Measurements from ENCODE around the gene SPATA1.

The SPATA1 gene

DNA sequence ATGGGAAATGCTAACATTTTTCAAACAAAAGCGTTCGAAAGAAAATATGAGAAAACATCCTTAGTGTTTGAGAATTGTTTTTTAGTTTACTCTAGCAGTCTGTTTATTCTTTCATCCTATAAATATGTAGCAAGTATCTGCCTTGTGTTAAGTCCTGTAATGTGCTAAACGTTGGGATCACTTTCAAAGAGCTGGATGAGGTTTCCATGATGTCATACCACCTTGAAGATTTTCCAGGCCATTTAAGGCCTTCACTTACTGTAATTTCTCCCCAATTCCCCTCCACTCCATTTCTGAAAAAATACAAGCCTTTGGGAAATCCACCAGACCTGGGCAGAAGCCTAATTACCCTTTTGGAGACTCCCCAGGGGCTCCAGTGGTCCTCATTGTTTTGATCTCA lies 92.2 kb downstream of the SPATA1 start:
- no peak for DNase-seq (ENCODE audit: extremely low read depth, insufficient read length)
- no peak for TF ChIP-seq CTCF (IDR thresholded peaks at IDR 0.05; ENCODE audit: insufficient read depth, low read length, poor library complexity, severe bottlenecking)
- H3K4me3 ChIP-seq (replicated peaks; ENCODE audit: low read depth, low read length), result no peak overlapping the region
- H3K36me3 ChIP-seq (ENCODE audit: control insufficient read depth, insufficient read depth, low read length), result no peaks in the 10 kb centered on the region
- H3K27me3 ChIP-seq (replicated peaks; ENCODE audit: control insufficient read depth, insufficient read depth, low read length), result no peaks in the 10 kb centered on the region

- H3K27me3 ChIP-seq (replicated peaks; ENCODE audit: control insufficient read depth, insufficient read depth, low read length), result no peaks in the 10 kb centered on the region
Measured at GRCh38 chr1:84598846-84599741, 92.9 kb downstream of the SPATA1 start.

DNA sequence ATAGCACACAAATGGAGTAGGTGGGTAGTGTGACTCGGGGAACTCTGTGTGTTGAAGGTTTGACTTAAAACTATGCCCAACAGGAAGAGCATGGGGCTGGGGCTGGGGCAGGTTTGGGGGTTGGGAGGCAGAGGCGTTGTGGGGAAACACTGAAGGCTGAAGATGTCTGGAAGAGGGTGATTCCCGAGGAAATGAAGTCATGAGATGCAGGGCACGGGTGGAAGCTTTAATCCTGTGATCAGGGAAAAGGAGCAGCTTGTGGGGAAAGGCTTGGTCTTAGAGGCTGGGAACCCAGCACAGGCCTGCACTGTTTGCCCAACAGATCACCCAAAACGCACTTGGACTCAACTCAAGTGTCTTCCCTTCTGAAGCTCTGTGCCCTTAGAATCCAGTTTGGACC lies 94.6 kb downstream of the SPATA1 start:
- no peaks in the 10 kb centered on the region for H3K27me3 ChIP-seq (replicated peaks; ENCODE audit: control insufficient read depth, insufficient read depth, low read length)
- TF ChIP-seq CTCF (IDR thresholded peaks at IDR 0.05; ENCODE audit: insufficient read depth, low read length, poor library complexity, severe bottlenecking), result no peak
- no peak overlapping the region for H3K4me3 ChIP-seq (replicated peaks; ENCODE audit: low read depth, low read length)
- no peak for DNase-seq (ENCODE audit: extremely low read depth, insufficient read length)
- H3K36me3 ChIP-seq (ENCODE audit: control insufficient read depth, insufficient read depth, low read length), result no peaks in the 10 kb centered on the region

More at GRCh38 chr1:84598846-84599741, 92.9 kb downstream of the SPATA1 start:
- no peak for TF ChIP-seq CTCF (IDR thresholded peaks at IDR 0.05; ENCODE audit: insufficient read depth, low read length, poor library complexity, severe bottlenecking)
- peak overlapping the region; percentile 48 for H3K4me3 ChIP-seq (replicated peaks; ENCODE audit: low read depth, low read length)
- DNase-seq (ENCODE audit: extremely low read depth, insufficient read length), result peak; percentile 68
- no peaks in the 10 kb centered on the region for H3K36me3 ChIP-seq (ENCODE audit: control insufficient read depth, insufficient read depth, low read length)

GRCh38 chr1:84603223-84603622 lies 97.0 kb downstream of the SPATA1 start:
- TF ChIP-seq CTCF (IDR thresholded peaks at IDR 0.05; ENCODE audit: insufficient read depth, low read length, poor library complexity, severe bottlenecking), result no peak
- Histone ChIP-seq H3K4me3 (replicated peaks; ENCODE audit: low read depth, low read length) (no peak overlapping the region), H3K27me3 (replicated peaks; ENCODE audit: control insufficient read depth, insufficient read depth, low read length) (no peaks in the 10 kb centered on the region), H3K36me3 (ENCODE audit: control insufficient read depth, insufficient read depth, low read length) (no peaks in the 10 kb centered on the region)
- no peak for DNase-seq (ENCODE audit: extremely low read depth, insufficient read length)

- H3K27me3 ChIP-seq (replicated peaks; ENCODE audit: control insufficient read depth, insufficient read depth, low read length), result no peaks in the 10 kb centered on the region
- no peak overlapping the region for H3K4me3 ChIP-seq (replicated peaks; ENCODE audit: low read depth, low read length)
- no peaks in the 10 kb centered on the region for H3K36me3 ChIP-seq (ENCODE audit: control insufficient read depth, insufficient read depth, low read length)
- TF ChIP-seq CTCF (IDR thresholded peaks at IDR 0.05; ENCODE audit: insufficient read depth, low read length, poor library complexity, severe bottlenecking), result no peak
- DNase-seq (ENCODE audit: extremely low read depth, insufficient read length), result no peak
Measured at GRCh38 chr1:84603941-84604830, 98.0 kb downstream of the SPATA1 start.
